ENCODE measurements around the gene OGT.
"Not testable (repeated sequence)": the region's sequence is repeated elsewhere in the genome, so short reads cannot be mapped to it uniquely, and the experiment has no call there.

The OGT gene

GRCh38 chrX:71532753-71533425 lies at the start of gene OGT:
OGT (plus strand) TSS chrX:71533104; CDS start chrX:71533300, 196 bp downstream.
- peak; percentile 2 to 94 (median 82) for DNase-seq

GRCh38 chrX:71487814-71488213 lies 45.1 kb upstream of the OGT start:
- DNase-seq: no peak

GRCh38 chrX:71489540-71489939 lies 43.4 kb upstream of the OGT start:
- no peak for DNase-seq

- DNase-seq: peak in 17 of 56 donors; percentile 0 to 30 (median 4)
Observed at GRCh38 chrX:71492231-71493065, 40.5 kb upstream of the OGT start.

- peak in 2 of 56 donors; percentile 0 to 3 for DNase-seq
Observed at GRCh38 chrX:71493111-71493613, 39.7 kb upstream of the OGT start.

- DNase-seq: not testable (repeated sequence)
Observed at GRCh38 chrX:71495979-71496378, 36.9 kb upstream of the OGT start.

- no peak for DNase-seq
Observed at GRCh38 chrX:71496476-71496875, 36.4 kb upstream of the OGT start.

- not testable (repeated sequence) for DNase-seq
Observed at GRCh38 chrX:71502080-71502479, 30.8 kb upstream of the OGT start.

GRCh38 chrX:71504346-71504745 lies 28.6 kb upstream of the OGT start:
- DNase-seq: no peak

- DNase-seq: no peak
Observed at GRCh38 chrX:71509289-71509688, 23.6 kb upstream of the OGT start.

- no peak for DNase-seq
Observed at GRCh38 chrX:71510161-71510560, 22.7 kb upstream of the OGT start.

GRCh38 chrX:71513731-71514130 lies 19.2 kb upstream of the OGT start:
- DNase-seq: not testable (repeated sequence)

- no peak for DNase-seq
Observed at GRCh38 chrX:71514367-71515037, 18.4 kb upstream of the OGT start.

- no peak for DNase-seq
Observed at GRCh38 chrX:71515038-71515396, 17.9 kb upstream of the OGT start.

GRCh38 chrX:71525316-71525715 lies 7.6 kb upstream of the OGT start:
- DNase-seq: no peak

- DNase-seq: peak in 5 of 56 donors; percentile 1 to 35 (median 19)
Observed at GRCh38 chrX:71532078-71532752, 689 bp upstream of the OGT start.

- DNase-seq: peak in 2 of 56 donors; percentile 20 to 36
Observed at GRCh38 chrX:71533516-71533850, 579 bp downstream of the OGT start.

- peak in 37 of 56 donors; percentile 1 to 53 (median 17) for DNase-seq
Observed at GRCh38 chrX:71533851-71534561, 1.1 kb downstream of the OGT start.

GRCh38 chrX:71534773-71535544 lies 2.1 kb downstream of the OGT start:
- no peak for DNase-seq

- peak in 8 of 56 donors; percentile 0 to 5 (median 1) for DNase-seq
Observed at GRCh38 chrX:71536285-71536684, 3.4 kb downstream of the OGT start.
